Kidney tubule cell (primary cell): ENCODE results near the gene SLIT3.
A peak's percentile ranks its signal among the peaks of the same experiment; 100 is the strongest.

Experiments used
- DNase-seq: peaks from one replicate; pipeline ENCODE4 v3.0.0-alpha.2; 2018; ENCODE audit warnings: low spot score

The SLIT3 gene

DNA sequence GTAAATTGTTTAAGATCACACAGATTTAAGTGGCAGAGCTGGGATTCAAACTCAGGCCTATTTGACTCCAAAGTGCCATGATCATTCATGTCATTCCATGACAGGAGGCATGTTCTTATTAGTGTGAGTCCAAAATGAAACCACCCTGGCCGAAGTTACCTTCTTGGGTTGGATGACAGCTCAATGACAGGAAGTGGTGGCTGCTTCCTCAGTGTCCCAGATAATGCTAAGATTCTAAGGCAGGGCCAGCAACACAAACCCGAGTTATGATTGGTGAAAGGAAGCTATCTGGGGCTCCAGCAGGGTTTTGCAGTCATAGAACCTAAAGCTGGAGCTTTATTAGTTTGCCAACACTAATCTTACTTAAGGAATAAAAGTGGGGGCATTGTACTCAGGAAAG lies 340.4 kb downstream of the SLIT3 start:
- no peak for DNase-seq

DNA sequence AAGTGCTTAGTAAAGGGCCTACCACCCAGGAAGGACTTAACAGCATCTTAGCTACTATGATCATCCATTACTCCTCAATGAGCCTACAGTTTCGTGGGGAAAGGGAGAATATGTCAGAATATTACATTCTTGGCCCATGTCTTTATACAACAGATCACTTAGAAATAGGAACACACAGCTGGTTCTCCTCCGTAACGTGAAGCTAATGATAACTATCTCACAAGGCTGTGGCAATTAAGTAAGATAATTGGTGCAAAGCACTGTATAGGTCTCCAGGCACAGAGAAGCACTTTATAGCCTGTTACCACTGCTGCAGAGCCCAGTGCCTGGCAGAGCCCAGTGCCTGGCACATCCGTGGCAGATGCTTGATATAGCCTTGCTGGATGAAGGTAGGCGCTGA lies 347.6 kb downstream of the SLIT3 start:
- DNase-seq: no peak

DNA sequence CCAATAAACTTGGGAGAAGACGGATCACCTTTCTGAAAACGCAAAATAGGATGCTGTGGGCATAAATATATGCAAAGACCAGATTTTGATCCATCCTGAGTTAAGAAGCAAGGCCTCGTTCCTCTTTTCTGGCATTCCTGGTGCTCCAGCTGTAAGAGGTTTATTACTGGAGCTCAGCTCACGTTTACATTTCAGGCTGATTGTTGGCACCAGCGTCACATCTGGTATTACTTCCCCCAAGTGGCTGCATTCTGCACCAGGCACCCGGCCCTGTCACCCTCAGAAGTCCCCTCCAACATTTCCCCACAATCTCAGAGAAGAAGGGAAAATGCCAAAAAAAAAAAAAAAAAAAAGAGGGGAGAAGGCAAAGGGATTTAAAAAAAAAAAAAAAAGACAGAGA lies 348.7 kb downstream of the SLIT3 start:
- DNase-seq: no peak

DNA sequence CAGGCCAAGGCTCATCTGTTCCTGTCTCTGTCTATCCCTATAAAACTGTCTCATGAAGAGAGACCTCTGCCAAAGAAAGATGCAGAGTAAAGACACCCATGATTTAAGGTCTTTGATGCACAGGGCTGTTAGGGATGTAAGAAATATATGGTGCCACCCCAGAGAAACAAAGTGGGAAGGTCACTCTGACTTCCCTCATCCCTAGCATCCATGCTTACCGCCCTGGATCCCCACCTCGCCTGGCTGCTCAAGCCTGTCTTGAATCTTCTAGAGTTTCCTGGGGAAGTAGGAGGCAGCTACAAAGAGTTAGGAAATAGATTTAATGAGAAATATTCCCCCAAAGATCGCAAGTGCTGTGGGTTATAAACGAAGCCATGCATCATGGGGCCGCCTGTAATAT lies 349.2 kb downstream of the SLIT3 start:
- no peak for DNase-seq

DNA sequence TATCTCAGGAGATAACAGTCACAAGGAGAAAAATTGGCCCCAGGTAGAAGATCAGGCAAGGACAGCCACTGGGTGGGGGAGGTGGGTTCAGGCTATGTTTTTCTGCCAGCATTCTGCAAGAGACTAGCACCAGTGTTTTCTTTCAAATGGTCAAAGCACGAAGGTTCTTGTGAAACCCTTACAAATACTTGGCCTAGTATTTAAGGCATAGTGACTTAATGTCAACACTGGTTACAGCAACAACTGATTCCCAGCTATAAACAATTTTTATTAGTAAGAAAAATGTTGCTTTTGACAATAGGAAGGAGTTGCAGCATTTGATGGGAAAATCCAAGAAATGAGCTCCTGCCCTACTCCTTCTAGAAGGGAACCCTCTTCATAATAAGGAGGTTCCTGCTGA lies 349.6 kb downstream of the SLIT3 start:
- DNase-seq: no peak

DNA sequence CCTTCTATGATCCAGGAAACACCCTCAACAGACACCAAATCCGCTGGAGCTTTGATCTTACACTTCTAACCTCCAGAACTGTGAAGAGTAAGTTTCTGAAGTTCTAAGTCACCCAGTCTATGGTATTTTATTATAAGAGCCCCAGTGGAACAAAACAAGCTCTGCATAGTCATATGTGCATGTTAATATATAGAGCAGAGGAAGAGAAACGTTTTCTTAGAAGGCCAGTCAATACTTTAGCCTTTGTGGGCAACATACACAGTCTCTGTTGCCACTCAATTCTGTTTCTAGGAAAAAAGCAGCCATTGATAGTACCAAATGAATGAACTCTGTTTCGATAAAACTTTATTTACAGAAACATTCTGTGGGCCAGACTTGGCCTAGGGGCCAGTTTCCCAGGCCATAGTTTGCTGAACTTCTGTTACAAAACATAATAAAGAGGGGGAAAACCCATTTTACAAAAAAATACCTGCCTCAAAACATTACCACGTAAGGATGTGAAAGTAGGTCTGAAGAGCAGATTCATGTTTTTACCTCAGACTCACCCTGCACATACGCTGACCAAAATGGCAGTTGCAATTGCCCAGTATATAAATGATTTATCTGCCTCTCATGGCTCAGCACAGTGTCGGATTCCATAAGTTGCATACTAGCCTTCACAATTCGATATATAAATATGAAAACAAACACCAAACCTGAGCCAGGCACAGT lies 350.5 kb downstream of the SLIT3 start:
- DNase-seq: no peak

DNA sequence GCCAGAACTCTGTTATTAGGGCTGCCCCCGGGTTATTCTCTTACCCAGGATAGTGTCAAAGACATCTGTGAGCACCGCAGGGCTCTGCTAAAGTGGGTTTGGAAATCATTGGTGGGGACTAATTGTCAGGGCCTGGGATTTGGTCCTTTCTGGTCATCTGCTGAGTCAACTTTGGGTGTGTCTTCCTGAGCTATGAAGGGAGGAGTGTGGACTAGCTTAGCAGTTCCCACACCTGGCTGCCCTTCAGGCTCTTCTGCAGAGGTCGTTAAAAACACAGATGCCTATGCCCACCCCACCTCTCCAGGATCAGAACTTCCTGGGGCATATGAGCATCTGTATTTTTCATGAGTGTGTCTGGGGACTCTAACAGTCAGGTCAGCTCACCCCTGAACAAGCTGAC lies 352.2 kb downstream of the SLIT3 start:
- no peak for DNase-seq

DNA sequence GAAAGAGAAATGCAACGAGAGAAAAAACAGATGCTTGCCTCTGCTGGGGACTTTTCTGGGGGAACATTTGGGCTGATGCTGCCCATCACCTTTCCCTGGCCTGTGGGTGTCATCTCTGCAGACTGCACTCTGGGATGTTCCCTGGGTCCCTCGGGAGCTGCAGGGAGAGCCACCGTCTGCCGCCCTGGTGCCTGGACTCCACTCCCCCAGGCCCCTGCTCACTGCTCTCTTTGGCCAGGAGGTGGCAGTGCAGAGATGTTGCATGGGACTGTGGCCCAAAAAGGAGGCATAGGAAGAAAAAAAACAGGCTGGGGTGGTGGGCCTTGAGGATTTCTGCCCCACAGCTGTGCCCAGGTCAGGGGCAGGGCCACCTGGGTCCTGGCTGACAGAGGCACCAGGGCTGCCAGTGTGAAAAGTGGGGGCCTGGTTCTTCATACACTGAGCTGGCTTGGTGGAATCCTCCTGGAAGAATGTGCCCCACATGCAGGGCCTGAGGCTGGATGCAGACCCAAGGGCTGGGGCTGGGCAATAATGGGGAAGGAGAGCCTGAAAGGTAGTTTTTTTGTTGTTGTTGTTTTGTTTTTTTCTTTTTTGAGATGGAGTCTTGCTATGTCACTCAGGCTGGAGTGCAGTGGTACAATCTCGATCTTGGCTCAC lies 353.6 kb downstream of the SLIT3 start:
- DNase-seq: peak; percentile 49

DNA sequence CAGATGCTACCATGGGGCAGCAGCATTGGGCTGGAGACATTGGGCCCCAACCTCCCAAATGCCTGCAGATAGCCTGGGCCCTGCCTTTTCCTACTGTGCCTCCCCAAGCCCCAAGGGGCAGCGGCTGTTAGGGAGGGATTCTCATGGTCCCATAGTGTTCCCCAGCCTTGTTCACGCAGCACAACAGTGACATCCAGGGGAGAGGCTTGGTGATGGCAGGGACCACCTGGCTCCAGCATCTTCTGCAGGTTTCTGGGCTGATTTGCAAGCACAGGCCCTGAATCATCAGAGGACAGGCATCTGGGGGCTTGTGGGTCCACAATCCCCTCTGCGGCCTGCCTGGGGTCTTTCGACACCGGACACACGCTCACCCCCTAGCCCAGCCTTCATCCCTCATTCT lies 354.6 kb downstream of the SLIT3 start:
- DNase-seq: no peak

DNA sequence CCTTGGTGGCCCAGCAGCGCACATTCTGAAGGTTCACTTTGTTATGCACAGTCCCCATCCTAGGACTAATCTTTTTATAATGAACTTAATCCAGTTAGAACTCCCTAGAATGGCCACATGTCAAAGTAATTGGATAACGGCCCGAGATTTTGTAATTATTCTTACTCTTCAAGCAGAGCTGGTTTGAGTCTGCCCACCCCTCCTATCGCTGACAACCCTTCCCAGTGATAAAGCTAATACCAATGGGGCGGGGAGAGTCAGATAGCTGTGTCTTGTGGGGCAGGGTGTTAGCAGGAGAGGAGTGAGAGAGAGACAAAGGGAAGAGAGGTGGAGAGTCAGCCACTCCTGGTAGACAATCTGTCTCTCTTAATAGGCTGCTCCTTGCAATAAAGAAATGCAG lies 356.9 kb downstream of the SLIT3 start:
- no peak for DNase-seq

DNA sequence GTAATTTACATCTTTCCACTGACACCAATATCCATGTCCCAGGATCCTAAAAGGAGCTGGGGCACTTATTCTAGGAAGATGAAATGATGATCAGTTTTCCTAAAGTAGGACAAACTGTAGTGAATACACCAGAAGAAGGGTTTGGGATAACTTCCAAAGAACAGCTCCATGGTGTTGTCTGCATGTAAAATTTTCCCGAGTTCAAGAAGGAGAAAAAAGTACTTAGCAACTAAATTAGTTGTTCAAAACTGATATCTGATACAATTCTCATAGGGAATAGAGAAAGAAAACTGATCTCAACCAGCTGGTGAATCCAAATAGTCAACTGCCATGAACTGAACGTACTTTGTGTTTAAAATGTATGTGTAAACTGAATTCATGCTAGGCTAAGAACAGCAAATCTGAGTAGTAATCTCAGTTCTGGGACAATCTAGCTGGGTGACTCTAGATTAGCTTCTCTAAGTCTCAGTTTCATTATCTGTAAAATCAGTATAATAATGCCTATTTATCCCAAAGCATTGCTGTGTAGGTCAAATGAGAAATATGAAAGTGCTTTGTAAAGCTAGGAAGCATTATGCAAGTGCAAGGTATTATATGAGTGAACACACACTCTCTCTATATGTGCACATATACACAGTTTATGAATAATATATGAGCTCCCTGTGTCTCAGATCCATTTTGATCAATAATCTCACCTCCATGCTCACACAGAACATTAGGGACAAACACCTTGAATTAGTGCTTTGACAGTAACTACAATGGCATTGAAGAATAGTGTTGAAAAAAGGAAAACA lies 357.7 kb downstream of the SLIT3 start:
- no peak for DNase-seq

DNA sequence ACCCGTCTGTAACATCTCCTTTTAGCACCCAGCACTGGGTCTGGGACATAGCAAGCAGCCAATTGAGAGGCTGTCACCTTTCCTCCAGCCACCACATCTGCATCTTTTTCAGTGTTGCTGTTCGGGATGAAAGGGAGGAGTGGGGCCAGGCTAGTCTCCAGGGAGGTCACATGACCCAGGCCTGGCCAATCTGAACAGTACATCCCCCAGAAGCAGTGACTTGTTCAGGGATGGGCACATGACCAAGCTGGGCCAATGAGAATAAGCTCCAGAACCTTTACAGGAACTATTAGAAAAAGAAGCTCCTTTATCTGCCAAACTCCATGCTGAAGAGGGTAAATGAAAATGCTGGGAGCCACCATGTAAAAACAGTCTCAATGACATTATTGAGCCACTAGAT lies 359.0 kb downstream of the SLIT3 start:
- DNase-seq: no peak

DNA sequence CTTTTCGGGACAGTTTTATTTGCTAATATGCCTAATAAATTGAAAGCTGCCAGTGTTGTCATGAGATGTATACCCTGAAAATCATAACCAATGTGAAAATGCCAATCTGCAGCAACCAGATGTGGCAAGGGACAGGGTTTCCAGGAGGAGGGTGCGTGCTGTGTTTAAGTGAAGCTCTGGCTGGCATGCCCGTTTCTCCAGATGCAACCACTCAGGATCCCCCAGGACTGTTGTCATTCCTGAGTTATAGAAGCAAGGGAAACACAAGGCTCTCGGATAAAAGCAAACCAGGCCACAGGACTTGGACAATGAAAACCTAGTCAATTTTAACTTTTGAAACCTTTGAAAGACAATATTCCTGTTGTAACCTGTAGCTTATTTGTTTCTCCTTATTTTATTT lies 360.2 kb downstream of the SLIT3 start:
- no peak for DNase-seq

DNA sequence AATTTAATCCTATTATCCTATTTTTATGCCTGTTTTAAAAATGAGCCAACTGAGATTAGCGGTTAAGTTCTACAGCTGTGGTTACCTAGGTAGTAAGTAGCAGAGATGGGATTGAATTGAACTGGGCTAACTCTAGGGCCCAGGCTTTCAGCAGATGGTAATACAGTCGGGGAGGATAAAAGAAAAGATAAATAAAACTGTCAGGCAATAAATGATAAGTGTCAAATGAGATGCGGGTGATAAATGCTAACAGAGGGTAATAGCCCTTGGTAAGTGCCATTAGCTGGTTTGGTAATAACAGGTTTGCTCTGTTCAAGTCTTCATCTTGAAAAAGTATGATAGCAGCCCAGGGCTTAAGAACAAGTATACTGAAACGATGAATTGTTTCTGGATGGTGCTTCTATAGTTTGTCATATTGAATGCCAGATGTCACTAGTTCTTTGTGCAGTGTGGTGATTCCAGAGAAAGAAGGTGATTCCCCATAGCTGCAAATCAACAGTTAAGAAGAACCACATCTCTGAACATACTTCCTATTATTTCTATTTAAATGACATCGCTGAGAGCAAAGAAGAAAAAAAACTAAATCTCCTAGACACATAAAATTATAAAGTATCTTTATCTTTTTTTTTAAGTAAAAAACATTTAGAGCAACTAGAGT lies 360.9 kb downstream of the SLIT3 start:
- no peak for DNase-seq

DNA sequence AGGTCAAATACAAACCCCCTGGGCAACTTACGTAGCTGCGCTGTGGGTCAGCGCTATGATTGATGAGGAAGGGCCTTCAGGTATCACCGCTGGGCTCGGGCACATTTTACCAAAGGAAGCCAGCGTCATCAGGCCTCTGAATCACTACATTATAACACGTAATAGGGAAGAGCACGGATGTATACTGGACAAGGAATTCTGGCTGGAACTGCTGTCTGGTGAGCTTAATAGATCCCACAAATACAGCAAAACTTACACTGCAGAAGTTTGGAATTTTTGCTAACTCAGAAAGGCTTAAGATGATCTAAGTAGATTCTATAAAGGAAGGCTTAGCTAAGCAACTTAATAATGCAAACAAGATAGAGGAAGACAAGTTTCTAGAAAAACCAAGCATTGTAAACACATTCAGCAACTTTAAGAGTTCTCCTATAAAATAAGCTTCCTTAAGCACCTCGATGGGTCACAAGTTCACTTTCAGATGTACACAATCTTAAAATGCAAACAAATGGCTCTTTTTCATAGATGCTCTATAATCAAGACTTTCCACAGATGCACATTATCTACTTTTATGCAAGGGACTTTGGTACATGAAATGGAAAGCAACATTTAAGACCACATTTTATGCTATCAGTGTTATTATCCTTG lies 361.7 kb downstream of the SLIT3 start:
- no peak for DNase-seq

DNA sequence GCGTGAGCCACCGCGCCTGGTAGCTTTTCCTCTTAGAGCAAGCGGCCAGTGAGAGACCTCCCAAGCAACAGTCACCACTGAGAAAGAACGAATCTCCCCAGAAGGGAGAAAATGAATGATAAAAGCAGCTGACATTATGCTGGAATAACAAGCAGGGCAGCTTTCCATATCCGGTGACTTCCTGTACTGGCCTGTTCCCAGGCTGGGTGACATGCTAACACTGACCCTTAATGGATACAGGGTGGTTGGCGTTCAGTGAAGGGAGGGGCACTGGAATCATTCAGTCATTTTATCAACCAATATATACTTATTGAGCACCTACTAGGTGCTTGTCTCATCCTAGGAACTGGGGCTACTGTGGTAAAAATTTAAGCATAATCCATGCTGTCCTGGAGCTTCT lies 364.4 kb downstream of the SLIT3 start:
- DNase-seq: no peak

DNA sequence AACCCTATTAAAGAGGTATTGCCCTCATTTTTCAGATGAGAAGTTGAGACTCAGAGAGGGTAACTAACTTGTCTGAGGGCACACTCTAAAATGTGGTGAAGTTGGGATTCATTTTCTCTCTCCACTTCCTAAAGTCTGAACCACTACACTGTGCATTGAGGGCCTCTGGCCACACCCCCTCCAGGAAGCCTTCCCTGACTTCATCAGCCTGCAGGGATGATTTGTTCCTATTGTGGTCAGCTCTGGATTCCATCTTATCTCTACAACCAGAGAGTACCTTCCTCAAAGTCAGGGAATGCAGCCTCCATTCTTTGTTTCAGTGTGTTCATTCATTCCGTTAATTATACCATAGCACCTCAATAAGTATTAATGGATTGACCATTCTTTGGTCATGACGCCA lies 365.8 kb downstream of the SLIT3 start:
- peak; percentile 10 for DNase-seq

DNA sequence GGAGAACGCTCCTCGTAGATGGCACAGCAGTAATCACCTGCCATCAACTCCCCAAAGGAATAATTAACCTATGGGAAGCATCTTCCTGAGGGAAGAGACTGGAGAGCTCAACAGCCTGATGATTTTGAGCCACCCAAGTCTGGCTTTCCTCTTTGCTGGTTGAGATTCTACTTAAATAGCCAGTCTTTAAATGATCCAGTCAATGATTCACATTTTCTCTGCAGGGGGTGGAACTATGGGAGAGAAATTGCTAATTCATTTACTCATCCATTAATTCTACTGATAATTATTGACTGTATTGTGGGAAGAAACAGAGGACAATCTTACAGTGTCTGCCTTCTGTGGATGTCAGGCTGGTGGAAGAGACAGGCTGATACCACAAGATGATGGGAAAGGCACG lies 366.8 kb downstream of the SLIT3 start:
- peak; percentile 82 for DNase-seq

DNA sequence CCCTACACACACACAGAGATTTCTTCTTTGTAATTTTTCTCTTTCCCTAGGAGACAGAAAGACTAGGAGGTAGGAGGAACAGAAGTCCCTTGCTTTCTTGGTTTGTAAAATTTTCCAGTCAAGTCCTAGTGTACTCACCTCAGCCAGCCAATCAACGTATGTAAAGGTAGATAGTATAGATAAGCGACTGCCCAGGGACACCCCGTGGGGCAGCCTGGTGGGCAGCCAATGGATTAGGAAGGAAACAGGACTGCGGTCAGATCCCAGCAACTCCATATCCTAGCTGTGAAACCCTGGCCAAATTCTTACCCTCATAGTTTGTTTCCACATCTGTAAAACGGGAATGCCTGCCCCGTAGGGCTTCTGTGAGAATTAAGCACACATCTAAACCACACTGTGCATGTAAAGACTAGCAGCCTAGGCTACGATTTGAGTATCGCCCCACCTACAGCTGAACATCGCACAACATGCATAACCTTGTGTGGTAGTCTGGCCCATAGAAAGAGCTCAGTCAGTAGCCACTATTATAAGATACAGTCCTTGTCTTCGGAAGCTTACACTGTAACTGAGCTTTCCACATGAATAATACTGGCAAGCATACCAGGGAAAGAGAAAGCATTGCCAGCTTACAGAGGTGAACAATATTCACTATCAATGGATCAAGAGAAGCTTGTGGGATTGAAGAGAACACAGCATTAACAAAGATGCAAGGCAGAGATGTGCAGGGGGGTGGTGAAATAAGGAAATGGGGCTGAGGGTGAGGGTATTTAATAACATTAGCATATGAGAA lies 368.3 kb downstream of the SLIT3 start:
- no peak for DNase-seq

DNA sequence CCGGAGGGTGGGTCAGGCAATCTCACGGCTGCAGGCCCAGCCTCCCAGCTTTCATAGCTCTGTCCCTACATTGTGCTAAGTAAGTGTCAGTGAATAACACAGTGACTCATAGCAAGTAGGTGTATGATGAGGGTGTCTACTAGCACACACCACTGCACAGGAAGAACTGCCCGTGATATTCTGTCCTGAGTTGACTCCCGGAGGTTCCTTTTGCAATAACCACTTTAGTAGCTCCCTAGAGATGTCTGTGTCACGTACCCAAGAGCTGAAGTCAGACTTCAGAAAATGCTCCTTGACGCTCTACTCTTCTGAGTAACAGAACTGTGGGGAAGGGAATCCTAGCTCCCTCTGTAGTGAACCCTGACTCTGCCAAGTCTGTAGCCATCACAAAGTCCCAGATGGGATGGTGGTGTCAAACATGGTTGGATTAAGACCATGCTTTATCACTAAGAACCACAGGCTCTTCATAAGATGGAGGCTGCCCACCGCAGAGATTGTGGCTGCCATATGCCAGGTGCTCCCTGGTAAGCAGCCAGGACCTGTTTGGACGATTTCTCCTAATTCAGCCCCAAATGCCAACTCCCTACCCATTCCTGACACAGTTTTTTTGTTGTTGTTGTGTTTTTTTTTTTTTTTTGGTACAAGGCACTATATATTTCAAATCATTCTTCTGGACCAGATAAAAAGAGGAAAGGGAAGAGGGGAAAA lies 369.1 kb downstream of the SLIT3 start:
- DNase-seq: peak; percentile 89

DNA sequence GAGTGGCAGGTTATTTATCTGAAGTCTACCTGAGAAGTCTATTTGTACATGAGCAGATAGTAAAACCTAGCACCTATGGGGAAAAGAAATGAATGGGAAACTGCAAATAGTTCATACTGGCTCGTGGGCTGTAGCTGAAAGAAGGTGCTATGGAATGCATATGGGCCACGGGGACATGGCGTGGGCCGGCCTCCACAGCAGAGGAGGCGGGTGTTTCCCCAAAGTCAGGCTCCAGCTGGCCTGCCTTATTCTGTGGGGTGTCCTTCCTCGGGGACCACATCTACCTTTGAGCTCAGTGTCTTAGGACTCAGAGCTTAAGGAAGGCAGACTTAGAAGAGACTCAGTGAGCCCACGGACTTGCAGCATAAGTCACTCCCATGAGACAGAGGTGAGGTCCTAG lies 371.3 kb downstream of the SLIT3 start:
- DNase-seq: no peak
